Right lobe of liver (tissue), 4 donors: ENCODE measurements around the gene ZNF512B.
"Not testable (repeated sequence)": the region's sequence is repeated elsewhere in the genome, so short reads cannot be mapped to it uniquely, and the experiment has no call there.

Experiments used
- CTCF ChIP-seq, 4 donors: fragments of 200-600 bp in 3 of 4; fragments of 450-650 bp in 1 of 4; IDR thresholded peaks; one replicate each; pipeline versions ENCODE4 v1.5.1 to v1.8.0; 2016 to 2022; ENCODE audit warnings: antibody characterized with exemption in 4 of 4, mild to moderate bottlenecking in 2 of 4
- POLR2A ChIP-seq: fragments of 450-650 bp; IDR thresholded peaks from one replicate; pipeline ENCODE4 v1.6.1; 2017; ENCODE audit warnings: antibody characterized with exemption, mild to moderate bottlenecking
- donor health status: DM: no; HTN: no; CAD: no.
- donor health status: DM: no; HTN: no; CAD: no.
- donor health status: DM: no; HTN: yes; CAD: no.

- not testable (repeated sequence) for TF ChIP-seq CTCF (IDR thresholded peaks at IDR 0.05); POLR2A
These were observed 6.8 kb upstream of the ZNF512B start for GRCh38 chr20:63976511-63976910.
